ENCODE measurements around the gene ALK.

ALK gene

DNA sequence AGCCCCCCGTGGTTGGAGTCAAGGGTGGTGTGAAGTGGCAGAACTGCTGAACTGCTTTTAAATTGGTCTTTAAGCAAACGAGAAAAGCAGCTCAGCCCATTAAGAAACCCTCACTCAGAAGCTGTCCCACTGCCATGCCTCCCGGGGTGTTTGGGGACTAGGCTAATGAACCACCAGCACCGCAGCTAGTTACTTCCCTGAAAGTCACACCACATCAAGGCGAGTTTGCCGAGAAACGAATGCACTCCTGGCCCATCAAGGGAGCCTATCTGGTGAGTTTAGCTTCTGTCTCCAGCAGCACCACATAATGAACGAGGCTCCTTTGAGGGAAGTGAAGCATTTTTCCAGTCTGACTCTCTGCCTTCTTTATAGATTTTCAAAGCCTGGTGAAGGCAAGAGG, 14.6 kb upstream of the ALK start:
- Histone ChIP-seq H3K9ac (ENCODE audit: low read length) (no peak overlapping the region), H3K36me3 (replicated peaks; ENCODE audit: insufficient read depth, low read length) (no peaks in the 10 kb centered on the region), H3K27me3 (replicated peaks; ENCODE audit: insufficient read depth, low read length) (no peaks in the 10 kb centered on the region), H3K4me3 (ENCODE audit: low read length) (no peak overlapping the region), H3K4me1 (ENCODE audit: low read length) (no peaks in the 10 kb centered on the region), H3K9me2 (replicated peaks; ENCODE audit: insufficient read depth, low read length) (no peaks in the 10 kb centered on the region), H3K9me3 (replicated peaks; ENCODE audit: insufficient read depth, low read length) (no peaks in the 10 kb centered on the region), H2AFZ (ENCODE audit: low read length) (no peak overlapping the region), H3K79me2 (ENCODE audit: low read length) (no peaks in the 10 kb centered on the region), H3F3A (ENCODE audit: insufficient read depth, low read length) (no peaks in the 10 kb centered on the region), H3K4me2 (ENCODE audit: low read depth, low read length) (no peak overlapping the region), H4K20me1 (ENCODE audit: insufficient read depth, low read length) (no peaks in the 10 kb centered on the region), H3K27ac (ENCODE audit: low read length) (no peak overlapping the region)
- no peak for DNase-seq
- TF ChIP-seq, protein P1, sequence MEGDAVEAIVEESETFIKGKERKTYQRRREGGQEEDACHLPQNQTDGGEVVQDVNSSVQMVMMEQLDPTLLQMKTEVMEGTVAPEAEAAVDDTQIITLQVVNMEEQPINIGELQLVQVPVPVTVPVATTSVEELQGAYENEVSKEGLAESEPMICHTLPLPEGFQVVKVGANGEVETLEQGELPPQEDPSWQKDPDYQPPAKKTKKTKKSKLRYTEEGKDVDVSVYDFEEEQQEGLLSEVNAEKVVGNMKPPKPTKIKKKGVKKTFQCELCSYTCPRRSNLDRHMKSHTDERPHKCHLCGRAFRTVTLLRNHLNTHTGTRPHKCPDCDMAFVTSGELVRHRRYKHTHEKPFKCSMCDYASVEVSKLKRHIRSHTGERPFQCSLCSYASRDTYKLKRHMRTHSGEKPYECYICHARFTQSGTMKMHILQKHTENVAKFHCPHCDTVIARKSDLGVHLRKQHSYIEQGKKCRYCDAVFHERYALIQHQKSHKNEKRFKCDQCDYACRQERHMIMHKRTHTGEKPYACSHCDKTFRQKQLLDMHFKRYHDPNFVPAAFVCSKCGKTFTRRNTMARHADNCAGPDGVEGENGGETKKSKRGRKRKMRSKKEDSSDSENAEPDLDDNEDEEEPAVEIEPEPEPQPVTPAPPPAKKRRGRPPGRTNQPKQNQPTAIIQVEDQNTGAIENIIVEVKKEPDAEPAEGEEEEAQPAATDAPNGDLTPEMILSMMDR (IDR thresholded peaks at IDR 0.05; ENCODE audit: low read length) = no peak
- no peak for TF ChIP-seq EZH2phosphoT487 (IDR thresholded peaks at IDR 0.05; ENCODE audit: low read length)
- no peak for TF ChIP-seq EZH2 (optimal IDR thresholded peaks at IDR 0.05; ENCODE audit: low read depth, low read length)

DNA sequence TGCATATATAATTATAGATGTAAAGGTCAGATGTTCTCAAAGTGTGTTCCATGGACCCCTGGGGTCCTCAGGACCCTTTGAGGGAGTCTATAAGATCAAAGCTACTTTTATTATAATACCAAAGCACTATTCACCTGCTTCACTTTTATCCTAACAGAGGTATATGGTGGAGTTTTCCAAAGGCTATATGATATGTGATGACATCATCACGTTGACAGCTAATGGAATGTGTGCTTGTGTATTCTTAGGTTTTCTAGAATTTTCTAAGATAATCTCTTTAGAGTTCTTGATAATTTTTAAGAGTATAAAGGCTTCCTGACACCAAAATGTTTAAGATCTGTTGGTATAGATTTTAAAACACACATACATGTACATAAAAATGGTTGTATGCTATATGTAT, 10.4 kb upstream of the ALK start:
- H3K27me3 ChIP-seq (replicated peaks; ENCODE audit: insufficient read depth, low read length) = no peaks in the 10 kb centered on the region
- H3K4me1 ChIP-seq (ENCODE audit: low read length) = no peaks in the 10 kb centered on the region
- no peaks in the 10 kb centered on the region for H3F3A ChIP-seq (ENCODE audit: insufficient read depth, low read length)
- no peak overlapping the region for H2AFZ ChIP-seq (ENCODE audit: low read length)
- no peaks in the 10 kb centered on the region for H3K9me2 ChIP-seq (replicated peaks; ENCODE audit: insufficient read depth, low read length)
- DNase-seq = no peak
- TF ChIP-seq EZH2phosphoT487 (IDR thresholded peaks at IDR 0.05; ENCODE audit: low read length) (no peak), EZH2 (optimal IDR thresholded peaks at IDR 0.05; ENCODE audit: low read depth, low read length) (no peak)
- TF ChIP-seq, protein P1 (IDR thresholded peaks at IDR 0.05; ENCODE audit: low read length) = no peak
- H3K9ac ChIP-seq (ENCODE audit: low read length) = no peak overlapping the region
- H3K79me2 ChIP-seq (ENCODE audit: low read length) = no peaks in the 10 kb centered on the region
- H3K27ac ChIP-seq (ENCODE audit: low read length) = no peak overlapping the region
- no peak overlapping the region for H3K4me2 ChIP-seq (ENCODE audit: low read depth, low read length)
- no peaks in the 10 kb centered on the region for H3K9me3 ChIP-seq (replicated peaks; ENCODE audit: insufficient read depth, low read length)
- H3K4me3 ChIP-seq (ENCODE audit: low read length) = no peak overlapping the region
- no peaks in the 10 kb centered on the region for H4K20me1 ChIP-seq (ENCODE audit: insufficient read depth, low read length)
- no peaks in the 10 kb centered on the region for H3K36me3 ChIP-seq (replicated peaks; ENCODE audit: insufficient read depth, low read length)

DNA sequence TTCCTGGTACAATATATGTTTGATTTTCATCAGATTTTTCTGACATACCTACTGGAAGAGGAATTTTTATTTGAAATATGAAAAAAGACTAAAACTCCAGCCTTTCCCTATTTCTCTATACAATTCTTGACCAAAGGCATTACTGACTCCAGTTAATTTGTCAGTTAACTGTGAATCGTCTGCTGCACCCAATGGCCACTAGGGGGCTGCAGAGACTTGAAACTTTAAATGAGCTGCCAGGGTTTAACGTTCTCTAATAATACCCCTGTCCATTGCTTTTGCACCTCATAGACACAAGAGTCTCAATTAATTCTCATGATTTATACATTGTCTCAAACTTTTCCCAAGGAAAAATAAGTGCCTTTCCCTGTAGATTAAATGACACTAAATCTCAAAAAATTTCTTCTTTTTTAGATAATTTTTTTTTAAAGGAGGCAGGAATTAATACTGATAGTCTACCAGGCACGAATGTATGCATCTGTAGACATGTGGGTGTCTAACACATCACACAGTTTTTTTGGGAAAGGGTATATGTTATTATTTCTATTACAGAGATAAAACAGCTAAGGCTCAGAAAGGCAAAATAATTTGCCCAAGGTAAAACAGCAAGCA, 1.8 kb upstream of the ALK start:
- no peaks in the 10 kb centered on the region for H3K36me3 ChIP-seq (replicated peaks; ENCODE audit: insufficient read depth, low read length)
- no peaks in the 10 kb centered on the region for H4K20me1 ChIP-seq (ENCODE audit: insufficient read depth, low read length)
- H3K4me2 ChIP-seq (ENCODE audit: low read depth, low read length) = no peak overlapping the region
- H3K4me3 ChIP-seq (ENCODE audit: low read length) = no peak overlapping the region
- H3K9me2 ChIP-seq (replicated peaks; ENCODE audit: insufficient read depth, low read length) = no peaks in the 10 kb centered on the region
- peaks cover 5% of the 10 kb centered on the region; the same call in 1 of the 2 replicates for H3K4me1 ChIP-seq (ENCODE audit: low read length)
- no peak for TF ChIP-seq EZH2 (optimal IDR thresholded peaks at IDR 0.05; ENCODE audit: low read depth, low read length)
- TF ChIP-seq, protein P1 (IDR thresholded peaks at IDR 0.05; ENCODE audit: low read length) = peak; percentile 87
- no peak overlapping the region for H3K27ac ChIP-seq (ENCODE audit: low read length)
- H3K79me2 ChIP-seq (ENCODE audit: low read length) = no peaks in the 10 kb centered on the region
- H2AFZ ChIP-seq (ENCODE audit: low read length) = no peak overlapping the region
- no peaks in the 10 kb centered on the region for H3F3A ChIP-seq (ENCODE audit: insufficient read depth, low read length)
- DNase-seq = peak; percentile 78
- peaks cover 32% of the 10 kb centered on the region for H3K27me3 ChIP-seq (replicated peaks; ENCODE audit: insufficient read depth, low read length)
- no peaks in the 10 kb centered on the region for H3K9me3 ChIP-seq (replicated peaks; ENCODE audit: insufficient read depth, low read length)
- no peak overlapping the region for H3K9ac ChIP-seq (ENCODE audit: low read length)
